ENCODE data around the gene FAF1. TPM values are rescaled to one million over a fixed set of nuclear protein-coding genes. Genes with fewer than 3 reads are reported as not detected.

Gene FAF1
- total and polyA plus RNA-seq, 2 of the 8 experiments (the other 6 are each of a cell fraction or from before 2014, with no cell fraction given): 10.8 to 65.9 TPM

DNA sequence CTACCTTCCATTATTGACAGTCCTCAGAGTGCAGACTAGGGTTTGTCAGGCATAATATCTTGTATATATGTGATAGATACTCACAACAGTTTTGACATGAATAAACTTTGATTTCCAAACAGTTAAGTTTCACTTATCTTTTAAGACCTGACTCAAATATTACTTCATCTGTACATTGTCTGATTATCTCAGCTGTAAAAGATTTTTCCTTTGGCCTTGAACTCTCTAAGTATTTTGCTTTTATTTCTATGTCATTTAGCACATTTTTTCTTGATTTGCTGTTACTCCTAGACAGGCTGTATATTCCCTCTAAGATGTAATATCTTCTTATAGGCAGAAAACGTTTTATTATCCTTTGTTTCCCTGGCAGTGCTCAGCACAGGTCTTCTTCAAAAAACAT, 471.2 kb downstream of the FAF1 start (continued):
- TF ChIP-seq TAF1 (IDR thresholded peaks at IDR 0.05; ENCODE audit: low read depth, low read length) (no peak), PHF8 (conservative IDR thresholded peaks at IDR 0.05; ENCODE audit: low read depth, low read length) (no peak)

Data from H1 (cell line).